Neural cell (in vitro differentiated cells): Measurements from ENCODE around the gene TSKU.

Source experiments
- CTCF ChIP-seq: fragments of 450-650 bp; IDR thresholded peaks from 2 replicates; pipeline ENCODE4 v1.5.1; 2014; ENCODE audit warnings: antibody characterized with exemption, mild to moderate bottlenecking, moderate library complexity; ENCODE audit not compliant: poor library complexity, severe bottlenecking
- EZH2 ChIP-seq: fragments of 200-600, 300-800 bp; shearing (Covaris generic), sonication (generic); IDR thresholded peaks from 2 replicates; pipeline ENCODE4 v1.6.1; 2014; ENCODE audit warnings: antibody characterized with exemption, low read length, borderline replicate concordance, mild to moderate bottlenecking; ENCODE audit not compliant: insufficient read depth, poor library complexity, severe bottlenecking
- POLR2AphosphoS5 ChIP-seq: IDR thresholded peaks from 2 replicates; pipeline ENCODE4 v1.6.1; 2012
- RAD21 ChIP-seq: fragments of 450-650 bp; conservative IDR thresholded peaks from 2 replicates; pipeline ENCODE4 v1.6.1; 2014; ENCODE audit warnings: antibody characterized with exemption, mild to moderate bottlenecking, moderate library complexity
- TAF1 ChIP-seq: IDR thresholded peaks from 2 replicates; pipeline ENCODE4 v1.6.1; 2012; ENCODE audit warnings: low read depth

- TF ChIP-seq CTCF (no peak), TAF1 (no peak), RAD21 (no peak), POLR2AphosphoS5 (no peak), EZH2 (no peak)
Observed at GRCh38 chr11:76795936-76796441, 12.8 kb downstream of the TSKU start.
